DND-41 (cell line): ENCODE data around the gene ARID5A.

Experiments
- CTCF ChIP-seq: IDR thresholded peaks from 2 replicates; pipeline ENCODE4 v1.5.1; 2012; ENCODE audit warnings: borderline replicate concordance, low read length, moderate library complexity, mild to moderate bottlenecking; ENCODE audit not compliant: poor library complexity, severe bottlenecking; ENCODE audit errors: extremely low read depth
- EZH2 ChIP-seq: IDR thresholded peaks from 3 replicates; pipeline ENCODE4 v1.6.1; 2012; ENCODE audit warnings: borderline replicate concordance, low read depth, mild to moderate bottlenecking, moderate library complexity, low read length, inconsistent platforms; ENCODE audit not compliant: severe bottlenecking

- TF ChIP-seq CTCF = no peak
- TF ChIP-seq EZH2 = no peak
These were observed 24.2 kb upstream of the ARID5A start for GRCh38 chr2:96512341-96512740.
